HCT116 (cell line): ENCODE measurements around the gene BCL7A. TPM values are rescaled to one million over a fixed set of nuclear protein-coding genes. Genes with fewer than 3 reads are reported as not detected.

Experiments used
- ATAC-seq: fragments of 200-7000 bp; cut with Tn5 transposase; 2 replicates; pipeline ENCODE4 v1.9.1; 2020; ENCODE audit warnings: mild to moderate bottlenecking, moderate library complexity
- BruUV-seq: library from RNA; stranded (reverse); fragments of 400-500 nt; replicated peaks from 2 replicates; lab custom pipeline; 2021; lab: Mats Ljungman, UMichigan
- CTCF ChIA-PET: fragments of 300-600 bp; sonication (Branson Sonifier 250); formaldehyde crosslinking; loops from one replicate; lab custom pipeline; 2021; ENCODE audit warnings: antibody characterized with exemption; lab: Charles Lee
- POLR2A ChIA-PET: fragments of 300-600, 350-600 bp; sonication (Branson Sonifier 250); formaldehyde crosslinking; loops from one replicate; lab custom pipeline; 2021; ENCODE audit warnings: antibody characterized with exemption; lab: Charles Lee
- RAD21 ChIA-PET, 2 experiments: fragments of 300-600 bp; sonication (Branson Sonifier 250); formaldehyde crosslinking; loops; one replicate each; lab custom pipeline; 2023; ENCODE audit warnings: low total read pairs in 2 of 2; ENCODE audit not compliant: uncharacterized antibody in 2 of 2, unreplicated experiment in 2 of 2, low non-redundant PET in 1 of 2; lab: Charles Lee
- DNase-seq: peaks from one replicate; pipeline ENCODE4 v3.0.0-alpha.2; 2010; ENCODE audit warnings: low read depth, low spot score
- H2AFZ ChIP-seq: fragments of 200-600 bp; shearing (Covaris generic), sonication (generic); 2 replicates; pipeline ENCODE4 v1.6.1; 2017; ENCODE audit warnings: low read depth, mixed run types, mixed read lengths, antibody characterized with exemption, low read length; ENCODE audit not compliant: poor library complexity, severe bottlenecking
- H3K27ac ChIP-seq: 2 replicates; pipeline ENCODE4 v1.5.1; 2012; ENCODE audit warnings: low read depth, low read length
- H3K27me3 ChIP-seq: fragments of 200-600 bp; sonication (generic); 2 replicates; pipeline ENCODE4 v1.6.1; 2016; ENCODE audit warnings: mixed run types, low read length, mixed read lengths; ENCODE audit not compliant: insufficient read depth
- H3K36me3 ChIP-seq, 2 experiments: fragments of 200-500 bp in 1 of 2; fragments of 200-600 bp in 1 of 2; sonication (Bioruptor generic) in 1 of 2; sonication (generic) in 1 of 2; 2 replicates each; pipeline versions ENCODE4 v1.5.1 to v1.6.1; 2014 to 2016; ENCODE audit warnings: low read length in 2 of 2, inconsistent platforms in 1 of 2, mixed read lengths in 1 of 2, mixed run types in 1 of 2; ENCODE audit not compliant: insufficient read depth in 2 of 2, control insufficient read depth in 1 of 2
- H3K4me1 ChIP-seq, 2 experiments: fragments of 200-600 bp in 1 of 2; sonication (generic) in 1 of 2; 2 replicates each; pipeline versions ENCODE4 v1.5.1 to v1.6.1; 2012 to 2017; ENCODE audit warnings: low read length in 2 of 2, inconsistent platforms in 1 of 2, mild to moderate bottlenecking in 1 of 2, mixed read lengths in 1 of 2, mixed run types in 1 of 2, moderate library complexity in 1 of 2; ENCODE audit not compliant: insufficient read depth in 2 of 2, control insufficient read depth in 1 of 2
- H3K4me2 ChIP-seq: fragments of 200-600 bp; sonication (generic); 2 replicates; pipeline ENCODE4 v1.6.1; 2017; ENCODE audit warnings: mixed run types, low read length, mixed read lengths
- H3K4me3 ChIP-seq, 2 experiments: fragments of 200-600 bp in 1 of 2; sonication (generic) in 1 of 2; replicated peaks in 1 of 2; 2 replicates each; pipeline ENCODE4 v1.5.1; 2011 to 2016; ENCODE audit warnings: low read length in 2 of 2, control low read depth in 1 of 2, low read depth in 1 of 2, mild to moderate bottlenecking in 1 of 2, mixed read lengths in 1 of 2, mixed run types in 1 of 2
- H3K79me2 ChIP-seq: fragments of 200-600 bp; sonication (generic); 2 replicates; pipeline ENCODE4 v1.6.1; 2017; ENCODE audit warnings: mild to moderate bottlenecking, mixed run types, low read length, moderate library complexity, mixed read lengths; ENCODE audit not compliant: insufficient read depth
- H3K9ac ChIP-seq: fragments of 200-600 bp; sonication (generic); 2 replicates; pipeline ENCODE4 v1.6.1; 2016; ENCODE audit warnings: low read length, mixed read lengths
- H3K9me2 ChIP-seq: fragments of 200-600 bp; sonication (generic), shearing (Covaris generic); 2 replicates; pipeline ENCODE4 v1.6.1; 2017; ENCODE audit warnings: mixed run types, mild to moderate bottlenecking, moderate library complexity; ENCODE audit not compliant: insufficient read depth
- H3K9me3 ChIP-seq, 2 experiments: fragments of 200-500 bp in 1 of 2; fragments of 200-600 bp in 1 of 2; sonication (Bioruptor generic) in 1 of 2; sonication (generic) in 1 of 2; 2 replicates each; pipeline ENCODE4 v1.6.1; 2014 to 2017; ENCODE audit warnings: low read length in 2 of 2, mixed read lengths in 2 of 2, inconsistent platforms in 1 of 2, low read depth in 1 of 2, mild to moderate bottlenecking in 1 of 2, mixed run types in 1 of 2, moderate library complexity in 1 of 2; ENCODE audit not compliant: control insufficient read depth in 1 of 2, insufficient read depth in 1 of 2
- H4K20me1 ChIP-seq: fragments of 200-600 bp; sonication (generic), shearing (Covaris generic); 2 replicates; pipeline ENCODE4 v1.6.1; 2017; ENCODE audit warnings: mixed run types, mild to moderate bottlenecking, moderate library complexity; ENCODE audit not compliant: insufficient read depth
- ATF3 ChIP-seq: IDR thresholded peaks from 2 replicates; pipeline ENCODE4 v1.6.1; 2012
- CEBPB ChIP-seq: IDR thresholded peaks from 2 replicates; pipeline ENCODE4 v1.6.1; 2012; ENCODE audit warnings: low read depth
- CTCF ChIP-seq, 3 experiments: fragments of 200-600 bp in 1 of 3; sonication (generic) in 1 of 3; IDR thresholded peaks in 2 of 3; conservative IDR thresholded peaks in 1 of 3; 2 replicates each; pipeline ENCODE4 v1.5.1; 2012 to 2017; ENCODE audit warnings: low read depth in 2 of 3, low read length in 2 of 3, antibody characterized with exemption in 1 of 3, borderline replicate concordance in 1 of 3, control low read depth in 1 of 3, mild to moderate bottlenecking in 1 of 3, mixed read lengths in 1 of 3, mixed run types in 1 of 3, moderate library complexity in 1 of 3; ENCODE audit not compliant: insufficient read depth in 1 of 3
- EGR1 ChIP-seq: IDR thresholded peaks from 2 replicates; pipeline ENCODE4 v1.6.1; 2012; ENCODE audit warnings: low read depth
- ELF1 ChIP-seq: IDR thresholded peaks from 2 replicates; pipeline ENCODE4 v1.6.1; 2012; ENCODE audit warnings: low read depth, borderline replicate concordance
- EZH2 ChIP-seq: fragments of 200-600 bp; sonication (generic); IDR thresholded peaks from 2 replicates; pipeline ENCODE4 v1.6.1; 2017; ENCODE audit warnings: antibody characterized with exemption, mixed run types
- FOSL1 ChIP-seq: IDR thresholded peaks from 2 replicates; pipeline ENCODE4 v1.6.1; 2012; ENCODE audit warnings: low read depth
- POLR2A ChIP-seq: IDR thresholded peaks from 2 replicates; pipeline ENCODE4 v1.7.0; 2011; ENCODE audit warnings: borderline replicate concordance; ENCODE audit not compliant: insufficient read depth, insufficient read length; ENCODE audit errors: extremely low read depth
- POLR2AphosphoS5 ChIP-seq: IDR thresholded peaks from 2 replicates; pipeline ENCODE4 v1.6.1; 2011; ENCODE audit warnings: mild to moderate bottlenecking, low read depth, low read length, moderate library complexity
- RAD21 ChIP-seq: IDR thresholded peaks from 2 replicates; pipeline ENCODE4 v1.6.1; 2012; ENCODE audit warnings: low read depth, mild to moderate bottlenecking
- REST ChIP-seq: IDR thresholded peaks from 2 replicates; pipeline ENCODE4 v1.6.1; 2012; ENCODE audit warnings: low read depth
- SIN3A ChIP-seq: IDR thresholded peaks from 2 replicates; pipeline ENCODE4 v1.6.1; 2012; ENCODE audit warnings: low read depth
- SRF ChIP-seq: IDR thresholded peaks from 2 replicates; pipeline ENCODE4 v1.6.1; 2012; ENCODE audit warnings: low read depth
- YY1 ChIP-seq: IDR thresholded peaks from 2 replicates; pipeline ENCODE4 v1.6.1; 2011; ENCODE audit warnings: low read length, low read depth, moderate library complexity, mild to moderate bottlenecking; ENCODE audit not compliant: insufficient replicate concordance; ENCODE audit errors: extremely low read depth
- ZBTB33 ChIP-seq: IDR thresholded peaks from 2 replicates; pipeline ENCODE4 v1.6.1; 2011; ENCODE audit warnings: mild to moderate bottlenecking, low read length, moderate library complexity; ENCODE audit not compliant: insufficient replicate concordance; ENCODE audit errors: extremely low read depth
- ZFX ChIP-seq: fragments of 450-650 bp; IDR thresholded peaks from 2 replicates; pipeline ENCODE4 v1.6.1; 2017
- ZNF274 ChIP-seq: fragments of 200-500 bp; sonication (Bioruptor generic); IDR thresholded peaks from 2 replicates; pipeline ENCODE4 v1.6.1; 2014; ENCODE audit warnings: mild to moderate bottlenecking, low read depth, low read length, inconsistent platforms
- intact Hi-C: fragments of 100-400 bp; cut with micrococcal nuclease; formaldehyde crosslinking; loops from 2 replicates; pipeline ENCODE4 v1.10.0; 2022
- total RNA-seq: library from RNA; stranded (reverse); gene quantifications from one replicate; pipeline ENCODE4 v1.2.1, GENCODE V29; 2021; ENCODE audit not compliant: unreplicated experiment

Gene BCL7A
- total RNA-seq, 1 experiment from 2014 or later, result 14.2 TPM

GRCh38 chr12:122040579-122041386 is 19.1 kb downstream of the BCL7A start:
- no peak for DNase-seq

More at GRCh38 chr12:122040579-122041386, 19.1 kb downstream of the BCL7A start:
- Histone ChIP-seq H3K79me2 (no peaks in the 10 kb centered on the region), H2AFZ (no peak overlapping the region), H3K27me3 (no peaks in the 10 kb centered on the region), H3K4me3 (no peak overlapping the region), H3K9ac (no peak overlapping the region), H3K9me2 (no peaks in the 10 kb centered on the region), H3K4me2 (no peak overlapping the region), H3K27ac (no peak overlapping the region), H3K36me3 (peaks cover 5 to 12% of the 10 kb centered on the region in 2 experiments; a peak in 3 of 4 replicates), H3K4me1 (no peaks in the 10 kb centered on the region), H4K20me1 (no peaks in the 10 kb centered on the region), H3K9me3 (no peaks in the 10 kb centered on the region)
- ChIA-PET RAD21 (no interaction called here), POLR2A (no interaction called here), CTCF (no interaction called here)
- no TSS peak for BruUV-seq
- ATAC-seq, result no peak
- no peak for TF ChIP-seq EZH2
- no peak for TF ChIP-seq ELF1
- TF ChIP-seq CTCF (IDR thresholded peaks at IDR 0.05 in 2 of 3, conservative IDR thresholded peaks at IDR 0.05 in 1 of 3; ENCODE audit: borderline replicate concordance in 1 of 3, insufficient read depth in 1 of 3, low read depth in 2 of 3, low read length in 2 of 3), result no peak
- no peak for TF ChIP-seq POLR2A
- no peak for TF ChIP-seq POLR2AphosphoS5
- no peak for TF ChIP-seq SIN3A
- TF ChIP-seq CEBPB, result no peak
- TF ChIP-seq REST, result no peak
- TF ChIP-seq EGR1, result no peak
- TF ChIP-seq ZNF274, result no peak
- TF ChIP-seq SRF, result no peak
- no peak for TF ChIP-seq YY1
- no peak for TF ChIP-seq FOSL1
- no peak for TF ChIP-seq RAD21
- TF ChIP-seq ATF3, result no peak
- no peak for TF ChIP-seq ZBTB33
- TF ChIP-seq ZFX, result no peak
- intact Hi-C loops, result no loop called here
